Activated T-cell treated with anti-CD3 and anti-CD28 coated beads, Interleukin-2, amount 50 U/mL, for 4 hours (primary cell): Measurements from ENCODE around the gene PROKR1. TPM values are rescaled to one million over a fixed set of nuclear protein-coding genes. Genes with fewer than 3 reads are reported as not detected.

Source experiments
- ATAC-seq, 2 donors: fragments of 200-7000 bp; cut with Tn5 transposase; one replicate each; pipeline ENCODE4 v1.10.0; 2021
- DNase-seq: peaks from one replicate; pipeline ENCODE4 v3.0.0-alpha.2; 2020
- H3K27me3 Mint-ChIP-seq: one replicate; pipeline ENCODE4 v1.8.0; 2021; ENCODE audit warnings: low read depth, mixed read lengths
- H3K36me3 Mint-ChIP-seq: one replicate; pipeline ENCODE4 v1.8.0; 2022; ENCODE audit warnings: mixed read lengths; ENCODE audit not compliant: insufficient read depth
- H3K4me1 Mint-ChIP-seq: one replicate; pipeline ENCODE4 v1.8.0; 2021; ENCODE audit warnings: low read depth, mixed read lengths
- H3K4me3 Mint-ChIP-seq: one replicate; pipeline ENCODE4 v1.8.0; 2021; ENCODE audit warnings: mild to moderate bottlenecking, moderate library complexity, mixed read lengths
- H3K9me3 Mint-ChIP-seq: one replicate; pipeline ENCODE4 v1.8.0; 2021; ENCODE audit warnings: mixed read lengths
- total RNA-seq, 3 donors: library from RNA; stranded (reverse); gene quantifications; one replicate each; pipeline ENCODE4 v1.2.1, GENCODE V29; 2021

The PROKR1 gene
- total RNA-seq, 3 donors from 2014 or later: 0.08 TPM; not detected in 2

DNA sequence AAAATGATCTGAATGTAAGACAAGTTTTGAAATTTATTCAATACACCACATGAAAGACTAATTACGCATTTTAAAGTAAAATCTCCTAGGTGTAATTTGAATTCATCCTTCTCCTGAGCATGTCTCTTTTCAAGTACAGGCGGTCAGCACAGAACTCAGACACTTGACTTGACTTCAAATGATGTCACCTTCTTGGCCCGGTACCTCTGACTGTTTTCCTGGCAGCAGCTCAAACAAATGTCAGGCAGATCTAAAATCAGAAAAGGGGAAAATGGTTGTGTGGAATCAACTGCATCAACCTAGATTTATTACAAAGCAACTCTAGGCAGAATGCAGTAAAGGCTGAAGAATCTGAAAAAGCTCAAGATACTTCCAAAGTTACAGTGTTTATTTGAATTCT, 11.4 kb upstream of the PROKR1 start:
- no peak overlapping the region for H3K4me3 Mint-ChIP-seq
- H3K9me3 Mint-ChIP-seq: peaks cover 4% of the 10 kb centered on the region
- H3K27me3 Mint-ChIP-seq: peaks cover 16% of the 10 kb centered on the region
- ATAC-seq (no peak), DNase-seq (no peak)
- H3K36me3 Mint-ChIP-seq: no peaks in the 10 kb centered on the region
- no peaks in the 10 kb centered on the region for H3K4me1 Mint-ChIP-seq

DNA sequence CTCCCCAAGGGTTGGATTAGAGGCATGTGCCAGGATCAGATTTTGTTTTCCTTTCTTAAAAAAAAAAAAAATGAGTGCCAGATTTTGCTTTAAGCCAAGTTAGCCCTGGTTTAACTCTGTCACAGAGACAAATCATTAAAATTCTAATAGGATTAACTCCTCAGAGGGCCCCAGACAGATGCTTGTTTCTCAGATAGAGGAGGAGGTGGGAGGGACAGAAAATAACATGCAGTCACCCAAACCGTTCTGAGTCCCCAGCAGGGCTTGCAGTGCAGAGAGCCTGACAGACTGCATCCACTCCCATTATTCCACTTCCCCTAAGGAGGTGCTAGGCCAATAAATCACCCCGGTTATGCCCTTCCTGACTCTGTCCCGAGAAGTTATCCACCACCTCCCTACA, 6.3 kb upstream of the PROKR1 start:
- Mint-ChIP-seq H3K4me3 (no peak overlapping the region), H3K36me3 (peaks cover 3% of the 10 kb centered on the region), H3K9me3 (peaks cover 10% of the 10 kb centered on the region), H3K4me1 (no peaks in the 10 kb centered on the region), H3K27me3 (peaks cover 29% of the 10 kb centered on the region)
- ATAC-seq (no peak), DNase-seq (no peak)

DNA sequence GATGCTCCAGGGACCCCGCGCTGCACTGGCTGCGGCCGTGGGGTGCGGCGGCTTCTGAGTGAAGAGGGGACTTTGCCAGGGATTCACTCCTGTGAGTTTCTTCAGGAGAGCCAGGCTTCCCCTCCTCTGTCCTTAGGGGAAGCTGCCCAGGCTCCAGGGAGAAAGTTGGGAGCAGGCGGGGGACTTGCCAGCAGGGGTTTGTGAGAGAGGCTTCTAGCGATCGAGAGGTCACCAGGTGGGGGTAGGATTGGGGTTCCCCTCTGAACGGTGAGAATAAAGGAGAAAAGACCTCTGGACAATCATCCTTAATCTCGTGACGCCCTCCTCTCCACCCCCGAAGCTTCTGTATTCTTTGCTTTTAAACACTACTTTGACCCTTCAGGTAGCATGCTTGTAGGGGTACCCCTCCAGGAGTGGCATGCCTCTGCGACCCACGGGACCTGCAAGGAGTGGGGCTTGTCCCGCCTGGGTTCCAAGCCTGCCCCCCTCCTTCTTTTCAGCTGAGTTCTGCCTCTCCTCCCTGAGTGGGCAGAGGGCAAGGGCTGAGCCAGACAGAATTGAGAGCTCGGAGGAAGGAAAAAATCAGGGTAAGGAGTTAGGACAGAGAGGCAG, 601 bp downstream of the PROKR1 start:
- no peak for ATAC-seq
- Mint-ChIP-seq H3K27me3 (peaks cover 74% of the 10 kb centered on the region), H3K9me3 (peaks cover 10% of the 10 kb centered on the region), H3K4me3 (peak overlapping the region; percentile 31), H3K4me1 (peaks cover 2% of the 10 kb centered on the region), H3K36me3 (peaks cover 3% of the 10 kb centered on the region)
- no peak for DNase-seq

DNA sequence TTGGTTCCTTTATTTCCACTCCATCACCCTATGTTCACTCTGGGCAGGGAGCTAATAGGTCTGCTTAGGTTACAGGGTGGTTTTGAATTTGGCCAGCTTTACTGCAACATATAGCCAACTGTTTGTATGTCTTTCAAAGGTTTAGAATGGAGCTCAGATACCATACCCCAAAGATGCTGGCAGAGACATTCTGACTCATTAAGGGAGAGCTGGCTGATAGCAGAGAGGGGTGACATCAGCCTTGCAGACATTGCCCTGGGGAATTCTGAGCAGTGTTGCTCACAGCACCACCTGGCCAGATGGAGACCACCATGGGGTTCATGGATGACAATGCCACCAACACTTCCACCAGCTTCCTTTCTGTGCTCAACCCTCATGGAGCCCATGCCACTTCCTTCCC, 2.1 kb downstream of the PROKR1 start:
- H3K4me1 Mint-ChIP-seq: peaks cover 2% of the 10 kb centered on the region
- peaks cover 7% of the 10 kb centered on the region for H3K9me3 Mint-ChIP-seq
- no peak overlapping the region for H3K4me3 Mint-ChIP-seq
- no peak for DNase-seq
- peaks cover 3% of the 10 kb centered on the region for H3K36me3 Mint-ChIP-seq
- peaks cover 66% of the 10 kb centered on the region for H3K27me3 Mint-ChIP-seq
- ATAC-seq: peak; percentile 39 to 54

DNA sequence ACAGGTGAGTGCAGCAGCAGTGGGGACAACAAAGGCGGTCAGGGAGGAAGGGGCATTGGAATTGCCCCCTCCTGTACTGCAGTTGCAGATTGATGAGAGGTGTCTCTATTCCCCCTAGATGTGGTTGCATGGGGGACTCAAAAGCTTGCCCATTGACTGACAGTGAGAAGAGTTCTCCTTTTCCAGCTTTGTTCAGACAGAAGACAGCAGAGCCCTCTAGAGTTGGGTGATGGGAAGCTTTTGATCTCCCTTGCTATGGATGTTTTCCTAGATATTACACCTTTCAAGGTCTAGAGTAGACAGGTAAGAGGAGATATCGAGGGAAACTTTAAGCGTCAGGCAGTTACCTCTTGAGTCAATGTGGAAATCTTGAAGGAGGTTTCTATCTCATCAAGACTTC, 2.9 kb downstream of the PROKR1 start:
- peaks cover 5% of the 10 kb centered on the region for H3K4me1 Mint-ChIP-seq
- no peak for ATAC-seq

DNA sequence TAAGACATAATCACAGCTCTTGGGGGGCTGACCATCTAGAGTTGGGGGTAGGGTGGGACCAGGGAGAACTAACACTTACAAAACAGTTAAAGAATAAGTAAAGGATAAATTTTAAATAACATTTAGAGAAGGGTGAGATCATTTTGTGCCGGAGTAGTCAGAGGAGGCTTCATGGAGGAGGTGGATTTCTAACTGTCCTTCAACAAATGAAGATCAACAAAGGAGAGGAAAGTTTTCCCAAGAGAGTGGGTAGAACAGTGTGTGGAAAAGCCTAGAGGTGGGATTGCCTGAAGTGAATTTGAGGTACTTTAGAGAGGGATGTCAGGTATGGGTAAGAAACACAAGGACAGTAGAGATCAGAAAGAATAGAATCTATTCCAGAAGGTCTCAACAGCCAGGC, 7.3 kb downstream of the PROKR1 start:
- Mint-ChIP-seq H3K9me3 (no peaks in the 10 kb centered on the region), H3K4me3 (no peak overlapping the region), H3K4me1 (peaks cover 23% of the 10 kb centered on the region), H3K27me3 (peaks cover 28% of the 10 kb centered on the region), H3K36me3 (no peaks in the 10 kb centered on the region)
- DNase-seq (no peak), ATAC-seq (no peak)

More for the DNA sequence above, 2.9 kb downstream of the PROKR1 start:
- Mint-ChIP-seq H3K27me3 (peaks cover 60% of the 10 kb centered on the region), H3K4me3 (no peak overlapping the region), H3K9me3 (no peaks in the 10 kb centered on the region), H3K36me3 (no peaks in the 10 kb centered on the region)
- DNase-seq: no peak

DNA sequence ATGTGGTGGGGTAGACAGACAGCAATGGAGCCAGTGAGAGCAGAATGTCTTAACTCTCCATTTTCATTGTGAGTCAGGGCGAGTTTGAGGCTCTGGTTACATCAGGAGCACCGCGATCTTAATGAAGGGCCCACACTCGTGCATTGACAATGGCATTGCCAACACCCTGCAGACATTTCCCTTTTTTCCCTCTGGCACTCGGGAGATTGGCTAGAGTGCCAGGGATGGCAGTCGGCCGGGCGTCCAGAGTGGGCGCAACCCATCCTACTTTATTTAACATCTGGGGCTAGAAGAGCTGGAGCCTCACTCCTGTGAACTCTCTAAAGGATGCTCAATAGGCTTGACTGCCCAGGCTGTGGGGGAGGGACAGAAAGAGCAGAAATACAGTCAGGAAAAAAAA, 9.7 kb downstream of the PROKR1 start:
- H3K27me3 Mint-ChIP-seq: peaks cover 8% of the 10 kb centered on the region
- DNase-seq (no peak), ATAC-seq (peak in 1 of 2 donors; percentile 30)
- peaks cover 23% of the 10 kb centered on the region for H3K4me1 Mint-ChIP-seq
- H3K36me3 Mint-ChIP-seq: no peaks in the 10 kb centered on the region
- H3K4me3 Mint-ChIP-seq: no peak overlapping the region
- no peaks in the 10 kb centered on the region for H3K9me3 Mint-ChIP-seq

DNA sequence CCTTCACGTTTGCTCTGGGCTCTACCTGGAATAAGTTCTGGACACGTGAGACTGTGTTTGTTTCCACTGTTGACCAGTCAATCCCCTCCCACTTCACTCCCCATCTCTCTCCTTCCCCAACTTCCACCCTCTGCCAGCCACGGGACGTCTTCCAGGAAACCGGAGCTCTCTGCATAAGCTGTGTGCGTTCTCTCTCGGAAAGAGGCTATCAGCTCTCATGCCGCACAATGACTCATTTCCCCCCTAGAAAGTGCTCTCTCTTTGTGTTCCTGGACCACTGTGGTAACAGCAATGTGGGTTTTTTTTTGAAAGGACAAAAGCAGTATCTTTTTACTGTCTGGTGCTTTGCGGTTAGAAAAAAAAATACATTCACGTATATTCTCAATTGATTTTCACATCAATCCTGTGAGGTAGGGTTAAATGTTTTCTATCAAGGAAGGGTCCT, 10.2 kb downstream of the PROKR1 start:
- Mint-ChIP-seq H3K4me1 (peaks cover 23% of the 10 kb centered on the region), H3K9me3 (no peaks in the 10 kb centered on the region), H3K4me3 (no peak overlapping the region), H3K27me3 (peaks cover 9% of the 10 kb centered on the region), H3K36me3 (no peaks in the 10 kb centered on the region)
- DNase-seq (no peak), ATAC-seq (peak; percentile 85 to 91)

DNA sequence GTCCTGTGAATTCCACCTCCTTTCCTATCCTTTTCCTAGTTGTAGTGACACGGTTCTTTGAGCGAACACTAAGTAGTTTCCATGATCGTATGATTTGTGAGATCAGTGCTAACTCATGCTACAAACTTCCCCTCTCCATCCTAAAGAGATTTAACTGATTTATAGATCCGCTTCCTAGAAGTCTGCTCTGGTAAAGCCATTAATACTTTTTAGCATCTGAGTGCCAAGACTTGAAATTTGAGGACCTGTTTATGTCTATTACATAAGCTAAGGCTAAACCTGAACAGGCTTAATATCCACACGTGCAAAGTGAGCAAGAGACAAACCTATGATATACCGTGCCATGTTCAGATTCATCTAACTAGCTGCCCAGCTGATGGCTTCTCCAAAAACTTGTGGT, 14.9 kb downstream of the PROKR1 start:
- Mint-ChIP-seq H3K36me3 (no peaks in the 10 kb centered on the region), H3K27me3 (peaks cover 10% of the 10 kb centered on the region), H3K9me3 (no peaks in the 10 kb centered on the region), H3K4me3 (no peak overlapping the region), H3K4me1 (peaks cover 13% of the 10 kb centered on the region)
- ATAC-seq (no peak), DNase-seq (no peak)

DNA sequence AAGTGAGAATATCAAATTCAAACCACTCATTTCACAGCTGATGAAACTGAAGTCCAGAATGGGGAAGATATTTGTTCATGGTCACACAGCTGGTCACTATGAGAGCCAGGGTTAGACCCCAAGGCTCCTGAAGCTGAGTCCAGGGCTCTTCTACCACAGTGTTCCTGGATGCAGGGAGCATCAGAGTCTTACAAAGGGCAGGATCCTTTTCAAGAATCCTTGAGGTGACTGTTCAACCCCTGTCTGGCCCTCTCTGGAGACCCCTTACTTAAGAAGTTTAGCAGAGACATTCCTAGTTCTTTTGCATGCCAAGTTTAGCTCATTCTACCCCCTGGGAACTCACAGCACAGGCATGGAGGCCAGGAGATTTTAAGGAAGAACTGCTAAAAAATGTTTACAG, 15.7 kb downstream of the PROKR1 start:
- no peaks in the 10 kb centered on the region for H3K9me3 Mint-ChIP-seq
- H3K4me3 Mint-ChIP-seq: no peak overlapping the region
- peaks cover 10% of the 10 kb centered on the region for H3K27me3 Mint-ChIP-seq
- ATAC-seq (no peak), DNase-seq (no peak)
- no peaks in the 10 kb centered on the region for H3K36me3 Mint-ChIP-seq
- peaks cover 5% of the 10 kb centered on the region for H3K4me1 Mint-ChIP-seq

DNA sequence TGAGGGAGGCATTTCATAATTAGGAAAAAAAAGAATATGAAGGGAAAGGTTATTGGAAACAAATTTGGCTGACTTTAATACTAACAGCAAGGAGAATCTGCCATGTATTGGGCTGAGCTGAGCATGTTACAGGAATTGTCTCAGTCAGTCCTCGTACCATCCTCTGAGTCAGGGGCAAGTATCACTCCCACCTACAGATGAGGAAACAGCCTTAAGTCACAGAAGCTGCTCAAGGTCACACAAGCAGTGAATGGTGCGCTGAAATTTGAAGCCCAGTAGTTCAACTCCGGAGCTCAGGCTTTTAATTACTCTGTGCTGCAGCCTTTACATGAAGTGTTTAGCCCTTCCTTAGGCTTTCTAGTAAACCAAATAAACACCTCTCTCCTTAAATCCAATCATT, 17.3 kb downstream of the PROKR1 start:
- Mint-ChIP-seq H3K27me3 (peaks cover 17% of the 10 kb centered on the region), H3K9me3 (no peaks in the 10 kb centered on the region), H3K4me1 (peaks cover 1% of the 10 kb centered on the region), H3K36me3 (no peaks in the 10 kb centered on the region), H3K4me3 (no peak overlapping the region)
- DNase-seq (no peak), ATAC-seq (peak; percentile 55 to 57)

DNA sequence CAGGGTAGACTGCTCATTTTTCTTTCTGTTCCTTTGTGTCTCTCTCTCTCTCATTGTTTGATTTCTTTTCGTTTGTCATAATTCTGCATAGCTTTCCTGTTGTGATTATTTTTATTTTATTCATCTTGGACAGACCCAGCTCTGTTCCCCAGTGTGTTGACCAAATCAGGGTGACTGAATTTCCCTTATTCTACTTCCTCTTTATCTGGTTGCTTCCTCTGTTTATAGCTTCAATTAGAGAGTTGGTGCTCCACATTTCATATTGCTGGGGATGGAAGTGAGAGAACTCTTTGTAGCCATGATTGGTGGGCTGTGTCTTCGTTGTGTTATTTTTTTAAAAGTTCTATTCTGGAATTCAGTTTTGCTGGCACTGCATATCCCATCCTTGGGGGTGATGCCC, 19.1 kb downstream of the PROKR1 start:
- ATAC-seq (no peak), DNase-seq (no peak)
- Mint-ChIP-seq H3K9me3 (peaks cover 7% of the 10 kb centered on the region), H3K4me3 (no peak overlapping the region), H3K36me3 (no peaks in the 10 kb centered on the region), H3K4me1 (peaks cover 1% of the 10 kb centered on the region), H3K27me3 (peaks cover 20% of the 10 kb centered on the region)

DNA sequence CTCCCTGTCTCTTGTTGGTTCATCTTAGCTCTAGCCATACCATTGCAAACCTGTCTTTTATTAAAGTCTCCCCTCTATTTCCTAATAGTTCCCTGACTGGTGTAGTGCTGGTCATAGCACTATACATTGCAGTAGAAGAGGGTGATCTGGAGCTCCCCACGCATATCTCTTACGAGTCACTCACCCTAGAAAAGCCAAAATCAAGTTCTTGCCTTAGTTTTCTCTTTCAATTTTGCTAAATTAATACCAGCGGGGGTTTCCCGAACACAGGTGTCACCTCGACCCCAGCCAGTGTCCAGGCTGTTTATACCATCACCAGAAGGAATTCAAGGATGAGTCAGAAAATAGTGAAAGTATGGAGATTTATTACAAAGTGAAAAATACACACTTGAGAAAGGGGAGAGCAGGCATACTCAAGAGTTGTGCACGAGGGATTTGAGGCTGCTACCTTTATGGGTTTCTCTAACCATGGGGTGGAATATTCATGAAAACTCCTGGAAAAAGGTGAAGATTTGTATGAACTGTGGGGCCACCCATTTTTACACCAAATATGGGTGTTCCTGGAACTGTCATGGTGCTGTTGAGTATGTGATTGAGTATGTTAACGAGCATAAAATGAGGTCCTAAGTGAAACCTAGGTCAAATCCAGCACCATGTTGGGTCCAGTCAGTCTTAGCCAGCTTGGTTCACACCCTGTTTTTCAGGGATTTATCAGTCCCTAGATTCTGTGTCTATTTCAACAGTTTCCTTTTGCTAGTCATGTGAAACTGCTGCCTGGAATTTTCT, 20.2 kb downstream of the PROKR1 start:
- Mint-ChIP-seq H3K4me3 (no peak overlapping the region), H3K27me3 (peaks cover 15% of the 10 kb centered on the region), H3K36me3 (no peaks in the 10 kb centered on the region), H3K9me3 (peaks cover 11% of the 10 kb centered on the region), H3K4me1 (peaks cover 1% of the 10 kb centered on the region)
- ATAC-seq (peak; percentile 79 to 84), DNase-seq (no peak)

DNA sequence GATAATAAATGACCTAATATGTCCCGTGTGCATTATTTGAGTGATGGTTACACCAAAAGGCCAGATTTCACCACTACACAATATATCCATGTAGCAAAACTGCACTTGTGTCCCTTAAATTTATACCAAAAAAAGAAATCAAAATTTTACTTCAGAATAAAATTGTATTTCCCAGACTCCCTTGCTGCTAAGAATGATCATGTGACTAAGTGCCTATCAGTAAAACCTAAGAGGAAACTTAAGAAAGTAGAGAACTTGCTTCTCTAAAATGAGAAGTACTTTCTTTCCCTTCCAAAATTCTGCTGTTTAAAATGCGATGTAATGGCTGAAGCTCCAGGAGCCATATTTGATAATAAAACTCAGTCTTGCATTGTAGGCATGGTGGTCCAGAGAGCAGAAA, 24.0 kb downstream of the PROKR1 start:
- ATAC-seq (no peak), DNase-seq (no peak)
- H3K9me3 Mint-ChIP-seq: peaks cover 11% of the 10 kb centered on the region
- H3K4me3 Mint-ChIP-seq: no peak overlapping the region
- no peaks in the 10 kb centered on the region for H3K36me3 Mint-ChIP-seq
- peaks cover 13% of the 10 kb centered on the region for H3K27me3 Mint-ChIP-seq
- peaks cover 1% of the 10 kb centered on the region for H3K4me1 Mint-ChIP-seq

DNA sequence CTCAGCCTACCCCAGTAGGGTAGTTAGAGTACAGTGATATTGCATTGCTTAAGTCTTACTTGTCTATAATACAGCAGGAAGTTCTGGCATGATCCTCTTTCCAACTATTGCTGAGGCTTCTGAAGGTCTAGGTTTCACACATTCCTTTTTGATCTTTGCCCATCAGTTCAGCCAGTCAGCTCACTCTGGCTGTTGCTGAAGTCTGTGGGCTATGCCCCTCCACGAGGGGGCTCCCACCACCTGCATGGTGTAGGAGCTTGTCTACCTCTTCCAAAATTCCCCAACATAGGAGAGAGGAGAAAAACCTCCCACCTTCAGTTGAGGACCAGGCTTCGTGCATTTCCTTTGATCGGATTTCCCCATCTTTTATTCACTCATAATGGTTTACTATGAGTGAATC, 26.3 kb downstream of the PROKR1 start:
- H3K27me3 Mint-ChIP-seq: peaks cover 14% of the 10 kb centered on the region
- H3K4me3 Mint-ChIP-seq: no peak overlapping the region
- no peaks in the 10 kb centered on the region for H3K4me1 Mint-ChIP-seq
- DNase-seq: no peak
- no peaks in the 10 kb centered on the region for H3K36me3 Mint-ChIP-seq
- peaks cover 11% of the 10 kb centered on the region for H3K9me3 Mint-ChIP-seq
- ATAC-seq: no peak
